Kidney (tissue), 14 donors: ENCODE results near the gene LGALS1. TPM values are rescaled to one million over a fixed set of nuclear protein-coding genes. Genes with fewer than 3 reads are reported as not detected.

Experiments
- DNase-seq, 5 donors: peaks; one replicate each; pipeline ENCODE4 v3.0.0-alpha.2; 2013 to 2020
- FAIRE-seq: peaks from 2 replicates; lab custom pipeline; 2012; peaks lifted over from hg19 to GRCh38; lab: Jason Lieb, UNC
- H3K27ac ChIP-seq, 2 donors: one replicate each; pipeline ENCODE4 v1.7.0; 2013; ENCODE audit warnings: low read depth in 2 of 2, low read length in 2 of 2, inconsistent platforms in 1 of 2
- H3K27me3 ChIP-seq: one replicate; pipeline ENCODE4 v1.7.1; 2013; ENCODE audit warnings: low read length, inconsistent platforms; ENCODE audit not compliant: control insufficient read depth, insufficient read depth
- H3K36me3 ChIP-seq, 3 donors: one replicate each; pipeline versions ENCODE4 v1.7.0 to v1.7.1; 2013; ENCODE audit warnings: low read length in 3 of 3, control low read depth in 1 of 3, inconsistent platforms in 1 of 3; ENCODE audit not compliant: insufficient read depth in 3 of 3, control insufficient read depth in 2 of 3
- H3K4me1 ChIP-seq, 3 donors: one replicate each; pipeline versions ENCODE4 v1.7.0 to v1.7.1; 2013; ENCODE audit warnings: low read length in 3 of 3, inconsistent platforms in 1 of 3, low read depth in 1 of 3; ENCODE audit not compliant: control insufficient read depth in 2 of 3, insufficient read depth in 2 of 3
- H3K4me3 ChIP-seq, 3 donors: one replicate each; pipeline versions ENCODE4 v1.7.0 to v1.8.1; 2013; ENCODE audit warnings: low read length in 3 of 3, control low read depth in 1 of 3, inconsistent platforms in 1 of 3
- H3K9ac ChIP-seq, 3 donors: one replicate each; pipeline versions ENCODE4 v1.7.0 to v1.7.1; 2013; ENCODE audit warnings: low read length in 3 of 3, control low read depth in 1 of 3, inconsistent platforms in 1 of 3
- H3K9me3 ChIP-seq, 3 donors: one replicate each; pipeline versions ENCODE4 v1.7.0 to v1.7.1; 2013; ENCODE audit warnings: low read length in 3 of 3, control low read depth in 1 of 3, inconsistent platforms in 1 of 3; ENCODE audit not compliant: control insufficient read depth in 2 of 3, insufficient read depth in 1 of 3
- intact Hi-C: fragments of 100-400 bp; cut with DNase I; formaldehyde crosslinking; loops from one replicate; pipeline ENCODE4 v1.11.1; 2022
- polyA plus RNA-seq: library from polyadenylated mRNA; stranded (reverse); fragments of 350-450 nt; fragmentation: Illumina TruSeq; extraction: RNeasy Lipid Tissue Mini Kit (QIAGEN cat#74804); gene quantifications from one replicate; pipeline ENCODE4 v1.2.3, GENCODE V29; 2014; ENCODE audit warnings: low read depth, low replicate concordance; ENCODE audit not compliant: insufficient read depth
- total RNA-seq: library from RNA; stranded (reverse); fragmentation: NEBNext Ultra II Directional; extraction: Animal tissue kit (Norgen Biotek cat#: 25700); gene quantifications from one replicate; pipeline ENCODE4 v1.2.1, GENCODE V29; 2021
- TF ChIP-seq, protein P1 (sequence below): IDR thresholded peaks from 3 replicates; pipeline ENCODE4 v1.5.1; 2012; ENCODE audit warnings: mild to moderate bottlenecking, moderate library complexity, borderline replicate concordance; ENCODE audit not compliant: insufficient read depth; ENCODE audit errors: extremely low read depth
- donor health status: control.
- donor health status: control.
- donor health status: control.
- donor health status: control.
- donor health status: control.
- donor health status: DM: yes; HTN: yes; CAD: no.
- donor health status: Normal renal cell carcinoma (clear cell type).

The LGALS1 gene
- total and polyA plus RNA-seq, 2 donors from 2014 or later: 227 to 496 TPM

DNA sequence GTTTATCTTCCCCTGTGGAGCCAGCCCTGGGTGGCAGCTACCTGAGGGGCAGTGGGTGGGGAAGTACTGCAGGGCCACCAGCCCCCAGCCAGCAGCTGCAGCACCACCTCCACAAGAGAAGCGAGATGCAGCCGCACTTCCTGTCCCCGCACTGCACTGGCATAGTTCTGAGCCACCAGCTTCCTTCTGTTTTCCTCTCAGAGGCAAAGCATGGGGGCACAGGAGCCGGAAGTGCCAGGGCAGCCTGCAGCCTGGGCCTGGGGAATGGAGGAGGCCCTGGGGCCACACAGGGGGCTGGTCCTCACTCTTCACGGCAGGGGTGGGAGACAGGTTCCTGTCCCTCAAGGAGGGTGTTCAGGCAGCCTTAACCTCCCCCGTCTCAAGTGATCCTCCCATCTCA is 47.9 kb upstream of the LGALS1 start:
- Histone ChIP-seq H3K4me3 (no peak overlapping the region), H3K36me3 (peaks cover 0 to 6% (median 2%) of the 10 kb centered on the region in 3 donors), H3K4me1 (peaks cover 0 to 7% (median 2%) of the 10 kb centered on the region in 3 donors), H3K27ac (no peak overlapping the region), H3K9me3 (no peaks in the 10 kb centered on the region), H3K27me3 (no peaks in the 10 kb centered on the region), H3K9ac (no peak overlapping the region)
- intact Hi-C loops: no loop called here
- no peak for FAIRE-seq
- DNase-seq: peak in 1 of 5 donors; percentile 45
- TF ChIP-seq, protein P1, sequence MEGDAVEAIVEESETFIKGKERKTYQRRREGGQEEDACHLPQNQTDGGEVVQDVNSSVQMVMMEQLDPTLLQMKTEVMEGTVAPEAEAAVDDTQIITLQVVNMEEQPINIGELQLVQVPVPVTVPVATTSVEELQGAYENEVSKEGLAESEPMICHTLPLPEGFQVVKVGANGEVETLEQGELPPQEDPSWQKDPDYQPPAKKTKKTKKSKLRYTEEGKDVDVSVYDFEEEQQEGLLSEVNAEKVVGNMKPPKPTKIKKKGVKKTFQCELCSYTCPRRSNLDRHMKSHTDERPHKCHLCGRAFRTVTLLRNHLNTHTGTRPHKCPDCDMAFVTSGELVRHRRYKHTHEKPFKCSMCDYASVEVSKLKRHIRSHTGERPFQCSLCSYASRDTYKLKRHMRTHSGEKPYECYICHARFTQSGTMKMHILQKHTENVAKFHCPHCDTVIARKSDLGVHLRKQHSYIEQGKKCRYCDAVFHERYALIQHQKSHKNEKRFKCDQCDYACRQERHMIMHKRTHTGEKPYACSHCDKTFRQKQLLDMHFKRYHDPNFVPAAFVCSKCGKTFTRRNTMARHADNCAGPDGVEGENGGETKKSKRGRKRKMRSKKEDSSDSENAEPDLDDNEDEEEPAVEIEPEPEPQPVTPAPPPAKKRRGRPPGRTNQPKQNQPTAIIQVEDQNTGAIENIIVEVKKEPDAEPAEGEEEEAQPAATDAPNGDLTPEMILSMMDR: no peak

DNA sequence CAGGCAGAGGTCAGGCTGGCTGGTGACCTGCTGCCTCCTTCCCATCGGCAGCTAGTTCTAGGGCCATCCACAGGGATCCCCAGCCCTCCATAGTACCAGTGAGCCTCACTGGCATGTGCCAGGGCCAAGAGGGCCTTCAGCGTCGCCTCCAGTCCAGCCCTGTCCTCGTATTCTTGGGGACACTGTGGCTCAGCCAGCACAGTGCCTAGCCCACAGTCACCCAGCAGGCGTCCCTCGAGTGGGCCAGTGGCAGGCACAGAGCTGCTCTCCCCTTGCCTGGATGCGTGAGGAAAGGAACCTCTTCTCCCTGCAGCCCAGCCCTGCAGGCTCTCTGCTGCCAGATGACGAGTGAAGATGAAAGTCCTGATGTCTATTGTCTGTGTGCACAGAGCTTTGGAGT is 46.6 kb upstream of the LGALS1 start:
- H3K4me3 ChIP-seq: no peak overlapping the region
- TF ChIP-seq, protein P1: no peak
- peaks cover 0 to 6% (median 2%) of the 10 kb centered on the region in 3 donors for H3K36me3 ChIP-seq
- H3K27ac ChIP-seq: no peak overlapping the region
- H3K9ac ChIP-seq: no peak overlapping the region
- intact Hi-C loops: no loop called here
- H3K4me1 ChIP-seq: peaks cover 0 to 13% (median 3%) of the 10 kb centered on the region in 3 donors
- no peaks in the 10 kb centered on the region for H3K27me3 ChIP-seq
- DNase-seq: no peak
- H3K9me3 ChIP-seq: no peaks in the 10 kb centered on the region
- no peak for FAIRE-seq

DNA sequence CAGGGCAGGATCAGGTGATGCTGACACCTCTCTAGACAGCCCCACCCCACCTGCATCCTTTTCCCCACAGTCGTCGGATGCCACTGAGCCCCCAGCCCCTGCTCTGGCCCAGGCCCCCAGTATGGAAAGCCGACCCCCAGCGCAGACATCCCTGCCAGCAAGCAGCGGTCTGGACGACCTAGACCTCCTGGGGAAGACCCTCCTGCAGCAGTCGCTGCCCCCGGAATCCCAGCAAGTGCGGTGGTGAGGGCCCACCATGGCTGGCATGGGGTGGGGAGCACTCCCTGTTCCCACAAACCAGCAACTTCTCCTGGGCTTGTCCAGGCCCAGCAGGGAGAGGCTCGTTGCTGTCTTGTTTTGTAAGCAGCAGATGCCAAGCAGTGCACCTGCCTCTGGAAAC is 45.5 kb upstream of the LGALS1 start:
- intact Hi-C loops: no loop called here
- H3K27me3 ChIP-seq: no peaks in the 10 kb centered on the region

More for the DNA sequence above, 45.5 kb upstream of the LGALS1 start:
- DNase-seq: peak in 1 of 5 donors; percentile 44
- peaks cover 0 to 6% (median 0%) of the 10 kb centered on the region in 3 donors for H3K36me3 ChIP-seq
- H3K27ac ChIP-seq: no peak overlapping the region
- no peaks in the 10 kb centered on the region for H3K9me3 ChIP-seq
- TF ChIP-seq, protein P1: no peak
- H3K4me1 ChIP-seq: peaks cover 5 to 23% (median 12%) of the 10 kb centered on the region in 3 donors
- no peak for FAIRE-seq
- H3K9ac ChIP-seq: no peak overlapping the region
- no peak overlapping the region for H3K4me3 ChIP-seq
